Measurements from ENCODE around the gene MAB21L4.

GRCh38 chr2:240837621-240838020 lies 58.3 kb downstream of the MAB21L4 start:
- no peak for TF ChIP-seq CTCF (tag by site-specific recombination; IDR thresholded peaks at IDR 0.05)
- TF ChIP-seq REST (tag by site-specific recombination; IDR thresholded peaks at IDR 0.05): no peak
- no peak for TF ChIP-seq OSR2 (tag by site-specific recombination; IDR thresholded peaks at IDR 0.05)
- TF ChIP-seq ZNF175 (tag by site-specific recombination; IDR thresholded peaks at IDR 0.05): no peak
- no peak for TF ChIP-seq ZBTB49 (tag by site-specific recombination; IDR thresholded peaks at IDR 0.05; ENCODE audit: low read depth)
